ENCODE data around the gene USP49. TPM values are rescaled to one million over a fixed set of nuclear protein-coding genes. Genes with fewer than 3 reads are reported as not detected.

The USP49 gene
- total RNA-seq, 2 experiments from 2014 or later: 9.0 to 17.8 TPM

- no peak for DNase-seq (ENCODE audit: low spot score)
- H3K9me2 ChIP-seq (ENCODE audit: insufficient read depth, low read length): no peaks in the 10 kb centered on the region
- H3K4me2 ChIP-seq (ENCODE audit: low read length): peak overlapping the region; percentile 88
- H3K4me1 ChIP-seq (ENCODE audit: insufficient read depth, low read length, poor library complexity, severe bottlenecking): peaks cover 21% of the 10 kb centered on the region
- H3K36me3 ChIP-seq (ENCODE audit: insufficient read depth, low read length): peaks cover 13% of the 10 kb centered on the region
- no peaks in the 10 kb centered on the region; the same call in 1 of the 2 replicates for H3K79me2 ChIP-seq (ENCODE audit: insufficient read depth, low read depth, low read length)
- peak overlapping the region; percentile 83 for H3K4me3 ChIP-seq (ENCODE audit: low read depth, low read length, poor library complexity, severe bottlenecking)
- intact Hi-C loops (cut with micrococcal nuclease; ENCODE audit: unreplicated experiment): loop anchor here (5.0 kb wide), 2 partner anchors 72 to 97 kb away; no protein-coding TSS in a partner anchor
- no peak overlapping the region; the same call in 1 of the 2 replicates for H2AFZ ChIP-seq (ENCODE audit: low read length)
- no peaks in the 10 kb centered on the region for H3K9me3 ChIP-seq (ENCODE audit: low read length)
- ChIA-PET POLR2A (no interaction called here), CTCF (ENCODE audit: unreplicated experiment) (no interaction called here)
- H4K20me1 ChIP-seq (ENCODE audit: insufficient read depth, low read length): no peaks in the 10 kb centered on the region
- H3K27ac ChIP-seq (ENCODE audit: low read depth, low read length, poor library complexity, severe bottlenecking): no peak overlapping the region
- BruUV-seq (replicated peaks): no TSS peak
- TF ChIP-seq CTCF (conservative IDR thresholded peaks at IDR 0.05; ENCODE audit: low read length): no peak
- no peak for TF ChIP-seq EZH2phosphoT487 (IDR thresholded peaks at IDR 0.05; ENCODE audit: borderline replicate concordance, low read depth, low read length)
Observed at GRCh38 chr6:41779336-41779735, 115.8 kb downstream of the USP49 start.

- H3K27ac ChIP-seq (ENCODE audit: low read depth, low read length, poor library complexity, severe bottlenecking): no peak overlapping the region
- H4K20me1 ChIP-seq (ENCODE audit: insufficient read depth, low read length): no peaks in the 10 kb centered on the region
- peak overlapping the region; percentile 88 for H3K4me2 ChIP-seq (ENCODE audit: low read length)
- DNase-seq (ENCODE audit: low spot score): no peak
- CTCF ChIA-PET (ENCODE audit: unreplicated experiment): no interaction called here
- no TSS peak for BruUV-seq (replicated peaks)
- POLR2A ChIA-PET: no interaction called here
- H3K79me2 ChIP-seq (ENCODE audit: insufficient read depth, low read depth, low read length): no peaks in the 10 kb centered on the region; the same call in 1 of the 2 replicates
- TF ChIP-seq EZH2phosphoT487 (IDR thresholded peaks at IDR 0.05; ENCODE audit: borderline replicate concordance, low read depth, low read length): no peak
- no peak for TF ChIP-seq CTCF (conservative IDR thresholded peaks at IDR 0.05; ENCODE audit: low read length)
- no peaks in the 10 kb centered on the region for H3K9me2 ChIP-seq (ENCODE audit: insufficient read depth, low read length)
- H3K9me3 ChIP-seq (ENCODE audit: low read length): no peaks in the 10 kb centered on the region
- peaks cover 17% of the 10 kb centered on the region for H3K4me1 ChIP-seq (ENCODE audit: insufficient read depth, low read length, poor library complexity, severe bottlenecking)
- intact Hi-C loops (cut with micrococcal nuclease; ENCODE audit: unreplicated experiment): loop anchor here (5.0 kb wide), 2 partner anchors 72 to 97 kb away; no protein-coding TSS in a partner anchor
- H3K4me3 ChIP-seq (ENCODE audit: low read depth, low read length, poor library complexity, severe bottlenecking): peak overlapping the region; percentile 83
- no peak overlapping the region for H2AFZ ChIP-seq (ENCODE audit: low read length)
- H3K36me3 ChIP-seq (ENCODE audit: insufficient read depth, low read length): peaks cover 17% of the 10 kb centered on the region
Observed at GRCh38 chr6:41778895-41779294, 116.3 kb downstream of the USP49 start.

GRCh38 chr6:41777551-41778285 lies 117.5 kb downstream of the USP49 start:
- H2AFZ ChIP-seq (ENCODE audit: low read length): no peak overlapping the region
- no peak overlapping the region for H3K4me3 ChIP-seq (ENCODE audit: low read depth, low read length, poor library complexity, severe bottlenecking)
- no peaks in the 10 kb centered on the region; the same call in 1 of the 2 replicates for H3K79me2 ChIP-seq (ENCODE audit: insufficient read depth, low read depth, low read length)
- H3K4me1 ChIP-seq (ENCODE audit: insufficient read depth, low read length, poor library complexity, severe bottlenecking): peaks cover 17% of the 10 kb centered on the region
- no peaks in the 10 kb centered on the region for H3K9me3 ChIP-seq (ENCODE audit: low read length)
- 0 out of 2 replicates have a peak overlapping the region, but pooled peaks have one; percentile 88 for H3K4me2 ChIP-seq (ENCODE audit: low read length)
- H3K36me3 ChIP-seq (ENCODE audit: insufficient read depth, low read length): peaks cover 18% of the 10 kb centered on the region
- ChIA-PET POLR2A (no interaction called here), CTCF (ENCODE audit: unreplicated experiment) (interaction anchor here (0.7 kb wide), 1 partner anchor 44 kb away, joined by 4 read pairs; no protein-coding TSS in a partner anchor)
- H3K9me2 ChIP-seq (ENCODE audit: insufficient read depth, low read length): no peaks in the 10 kb centered on the region
- H4K20me1 ChIP-seq (ENCODE audit: insufficient read depth, low read length): no peaks in the 10 kb centered on the region
- intact Hi-C loops (cut with micrococcal nuclease; ENCODE audit: unreplicated experiment): loop anchor here (5.0 kb wide), 2 partner anchors 70 to 95 kb away; no protein-coding TSS in a partner anchor
- H3K27ac ChIP-seq (ENCODE audit: low read depth, low read length, poor library complexity, severe bottlenecking): no peak overlapping the region
- no TSS peak for BruUV-seq (replicated peaks)
- no peak for TF ChIP-seq EZH2phosphoT487 (IDR thresholded peaks at IDR 0.05; ENCODE audit: borderline replicate concordance, low read depth, low read length)
- TF ChIP-seq CTCF (conservative IDR thresholded peaks at IDR 0.05; ENCODE audit: low read length): no peak
- DNase-seq (ENCODE audit: low spot score): no peak

Measured in OCI-LY7 (cell line).